ENCODE measurements around the gene CPPED1.
A peak's percentile ranks its signal among the peaks of the same experiment; 100 is the strongest.

Gene CPPED1

DNA sequence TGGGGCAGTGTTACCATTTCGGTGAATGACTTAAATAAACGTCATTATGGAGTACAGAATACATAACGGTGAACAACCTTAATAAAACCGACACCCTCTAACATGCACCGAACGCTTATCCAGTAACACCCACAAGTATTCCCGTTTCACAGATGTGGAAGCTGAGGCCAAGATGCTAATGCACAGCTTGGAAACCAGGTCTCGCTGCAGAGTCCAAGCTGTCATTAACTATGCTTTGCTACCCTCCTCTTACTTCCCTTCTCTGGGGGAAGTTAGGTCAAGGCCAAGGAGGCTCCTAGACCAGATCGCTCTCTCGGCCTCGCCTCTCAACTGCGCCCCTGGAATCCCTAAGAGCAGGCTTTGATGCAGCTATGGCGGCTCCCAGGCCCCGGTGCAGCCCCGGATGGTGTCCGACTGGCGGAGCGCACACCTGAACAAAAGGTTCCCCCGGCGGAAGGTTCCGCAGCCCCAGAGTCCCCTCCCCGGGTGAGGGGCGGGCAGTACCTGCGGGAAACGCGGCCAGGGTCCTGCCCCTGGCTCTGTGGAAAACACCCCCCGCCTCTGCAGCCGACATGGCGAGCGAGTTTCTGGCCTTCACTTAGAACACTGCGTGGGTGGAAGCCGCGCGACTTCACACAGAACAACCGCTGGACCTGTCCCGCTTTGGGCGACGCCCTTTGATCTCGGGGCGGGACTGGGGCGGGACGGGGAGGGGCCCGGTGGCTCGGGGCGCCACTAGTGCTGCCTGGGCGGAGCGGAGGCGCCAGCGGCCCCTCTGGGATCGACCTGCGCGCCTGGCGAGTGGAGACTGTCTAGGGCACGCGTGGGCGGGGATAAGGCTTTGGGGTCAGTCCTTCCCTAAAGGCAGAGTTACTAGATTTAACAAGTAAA is at the start of gene CPPED1 (continued):
- TF ChIP-seq, protein P1, sequence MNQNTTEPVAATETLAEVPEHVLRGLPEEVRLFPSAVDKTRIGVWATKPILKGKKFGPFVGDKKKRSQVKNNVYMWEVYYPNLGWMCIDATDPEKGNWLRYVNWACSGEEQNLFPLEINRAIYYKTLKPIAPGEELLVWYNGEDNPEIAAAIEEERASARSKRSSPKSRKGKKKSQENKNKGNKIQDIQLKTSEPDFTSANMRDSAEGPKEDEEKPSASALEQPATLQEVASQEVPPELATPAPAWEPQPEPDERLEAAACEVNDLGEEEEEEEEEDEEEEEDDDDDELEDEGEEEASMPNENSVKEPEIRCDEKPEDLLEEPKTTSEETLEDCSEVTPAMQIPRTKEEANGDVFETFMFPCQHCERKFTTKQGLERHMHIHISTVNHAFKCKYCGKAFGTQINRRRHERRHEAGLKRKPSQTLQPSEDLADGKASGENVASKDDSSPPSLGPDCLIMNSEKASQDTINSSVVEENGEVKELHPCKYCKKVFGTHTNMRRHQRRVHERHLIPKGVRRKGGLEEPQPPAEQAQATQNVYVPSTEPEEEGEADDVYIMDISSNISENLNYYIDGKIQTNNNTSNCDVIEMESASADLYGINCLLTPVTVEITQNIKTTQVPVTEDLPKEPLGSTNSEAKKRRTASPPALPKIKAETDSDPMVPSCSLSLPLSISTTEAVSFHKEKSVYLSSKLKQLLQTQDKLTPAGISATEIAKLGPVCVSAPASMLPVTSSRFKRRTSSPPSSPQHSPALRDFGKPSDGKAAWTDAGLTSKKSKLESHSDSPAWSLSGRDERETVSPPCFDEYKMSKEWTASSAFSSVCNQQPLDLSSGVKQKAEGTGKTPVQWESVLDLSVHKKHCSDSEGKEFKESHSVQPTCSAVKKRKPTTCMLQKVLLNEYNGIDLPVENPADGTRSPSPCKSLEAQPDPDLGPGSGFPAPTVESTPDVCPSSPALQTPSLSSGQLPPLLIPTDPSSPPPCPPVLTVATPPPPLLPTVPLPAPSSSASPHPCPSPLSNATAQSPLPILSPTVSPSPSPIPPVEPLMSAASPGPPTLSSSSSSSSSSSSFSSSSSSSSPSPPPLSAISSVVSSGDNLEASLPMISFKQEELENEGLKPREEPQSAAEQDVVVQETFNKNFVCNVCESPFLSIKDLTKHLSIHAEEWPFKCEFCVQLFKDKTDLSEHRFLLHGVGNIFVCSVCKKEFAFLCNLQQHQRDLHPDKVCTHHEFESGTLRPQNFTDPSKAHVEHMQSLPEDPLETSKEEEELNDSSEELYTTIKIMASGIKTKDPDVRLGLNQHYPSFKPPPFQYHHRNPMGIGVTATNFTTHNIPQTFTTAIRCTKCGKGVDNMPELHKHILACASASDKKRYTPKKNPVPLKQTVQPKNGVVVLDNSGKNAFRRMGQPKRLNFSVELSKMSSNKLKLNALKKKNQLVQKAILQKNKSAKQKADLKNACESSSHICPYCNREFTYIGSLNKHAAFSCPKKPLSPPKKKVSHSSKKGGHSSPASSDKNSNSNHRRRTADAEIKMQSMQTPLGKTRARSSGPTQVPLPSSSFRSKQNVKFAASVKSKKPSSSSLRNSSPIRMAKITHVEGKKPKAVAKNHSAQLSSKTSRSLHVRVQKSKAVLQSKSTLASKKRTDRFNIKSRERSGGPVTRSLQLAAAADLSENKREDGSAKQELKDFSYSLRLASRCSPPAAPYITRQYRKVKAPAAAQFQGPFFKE (tag by site-specific recombination; IDR thresholded peaks at IDR 0.05; ENCODE audit: borderline replicate concordance), result no peak; the same call in 1 of the 2 replicates
- peak; percentile 94; the same call in 1 of the 2 replicates for TF ChIP-seq ZNF501 (tag by site-specific recombination; IDR thresholded peaks at IDR 0.05)
- TF ChIP-seq, protein P2, sequence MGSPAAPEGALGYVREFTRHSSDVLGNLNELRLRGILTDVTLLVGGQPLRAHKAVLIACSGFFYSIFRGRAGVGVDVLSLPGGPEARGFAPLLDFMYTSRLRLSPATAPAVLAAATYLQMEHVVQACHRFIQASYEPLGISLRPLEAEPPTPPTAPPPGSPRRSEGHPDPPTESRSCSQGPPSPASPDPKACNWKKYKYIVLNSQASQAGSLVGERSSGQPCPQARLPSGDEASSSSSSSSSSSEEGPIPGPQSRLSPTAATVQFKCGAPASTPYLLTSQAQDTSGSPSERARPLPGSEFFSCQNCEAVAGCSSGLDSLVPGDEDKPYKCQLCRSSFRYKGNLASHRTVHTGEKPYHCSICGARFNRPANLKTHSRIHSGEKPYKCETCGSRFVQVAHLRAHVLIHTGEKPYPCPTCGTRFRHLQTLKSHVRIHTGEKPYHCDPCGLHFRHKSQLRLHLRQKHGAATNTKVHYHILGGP (tag by site-specific recombination; IDR thresholded peaks at IDR 0.05), result no peak
- 0 out of 2 replicates have a peak, but pooled peaks have one; percentile 14 for TF ChIP-seq ZNF266 (tag by site-specific recombination; IDR thresholded peaks at IDR 0.05; ENCODE audit: low read depth)
- TF ChIP-seq, protein P3, sequence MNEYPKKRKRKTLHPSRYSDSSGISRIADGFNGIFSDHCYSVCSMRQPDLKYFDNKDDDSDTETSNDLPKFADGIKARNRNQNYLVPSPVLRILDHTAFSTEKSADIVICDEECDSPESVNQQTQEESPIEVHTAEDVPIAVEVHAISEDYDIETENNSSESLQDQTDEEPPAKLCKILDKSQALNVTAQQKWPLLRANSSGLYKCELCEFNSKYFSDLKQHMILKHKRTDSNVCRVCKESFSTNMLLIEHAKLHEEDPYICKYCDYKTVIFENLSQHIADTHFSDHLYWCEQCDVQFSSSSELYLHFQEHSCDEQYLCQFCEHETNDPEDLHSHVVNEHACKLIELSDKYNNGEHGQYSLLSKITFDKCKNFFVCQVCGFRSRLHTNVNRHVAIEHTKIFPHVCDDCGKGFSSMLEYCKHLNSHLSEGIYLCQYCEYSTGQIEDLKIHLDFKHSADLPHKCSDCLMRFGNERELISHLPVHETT (tag by site-specific recombination; IDR thresholded peaks at IDR 0.05), result peak; percentile 99
- TF ChIP-seq, protein P4, sequence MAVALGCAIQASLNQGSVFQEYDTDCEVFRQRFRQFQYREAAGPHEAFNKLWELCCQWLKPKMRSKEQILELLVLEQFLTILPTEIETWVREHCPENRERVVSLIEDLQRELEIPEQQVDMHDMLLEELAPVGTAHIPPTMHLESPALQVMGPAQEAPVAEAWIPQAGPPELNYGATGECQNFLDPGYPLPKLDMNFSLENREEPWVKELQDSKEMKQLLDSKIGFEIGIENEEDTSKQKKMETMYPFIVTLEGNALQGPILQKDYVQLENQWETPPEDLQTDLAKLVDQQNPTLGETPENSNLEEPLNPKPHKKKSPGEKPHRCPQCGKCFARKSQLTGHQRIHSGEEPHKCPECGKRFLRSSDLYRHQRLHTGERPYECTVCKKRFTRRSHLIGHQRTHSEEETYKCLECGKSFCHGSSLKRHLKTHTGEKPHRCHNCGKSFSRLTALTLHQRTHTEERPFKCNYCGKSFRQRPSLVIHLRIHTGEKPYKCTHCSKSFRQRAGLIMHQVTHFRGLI (tag by site-specific recombination; IDR thresholded peaks at IDR 0.05), result no peak
- TF ChIP-seq, protein P5, sequence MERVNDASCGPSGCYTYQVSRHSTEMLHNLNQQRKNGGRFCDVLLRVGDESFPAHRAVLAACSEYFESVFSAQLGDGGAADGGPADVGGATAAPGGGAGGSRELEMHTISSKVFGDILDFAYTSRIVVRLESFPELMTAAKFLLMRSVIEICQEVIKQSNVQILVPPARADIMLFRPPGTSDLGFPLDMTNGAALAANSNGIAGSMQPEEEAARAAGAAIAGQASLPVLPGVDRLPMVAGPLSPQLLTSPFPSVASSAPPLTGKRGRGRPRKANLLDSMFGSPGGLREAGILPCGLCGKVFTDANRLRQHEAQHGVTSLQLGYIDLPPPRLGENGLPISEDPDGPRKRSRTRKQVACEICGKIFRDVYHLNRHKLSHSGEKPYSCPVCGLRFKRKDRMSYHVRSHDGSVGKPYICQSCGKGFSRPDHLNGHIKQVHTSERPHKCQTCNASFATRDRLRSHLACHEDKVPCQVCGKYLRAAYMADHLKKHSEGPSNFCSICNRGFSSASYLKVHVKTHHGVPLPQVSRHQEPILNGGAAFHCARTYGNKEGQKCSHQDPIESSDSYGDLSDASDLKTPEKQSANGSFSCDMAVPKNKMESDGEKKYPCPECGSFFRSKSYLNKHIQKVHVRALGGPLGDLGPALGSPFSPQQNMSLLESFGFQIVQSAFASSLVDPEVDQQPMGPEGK (tag by site-specific recombination; IDR thresholded peaks at IDR 0.05), result peak; percentile 99
- TF ChIP-seq, protein P6, sequence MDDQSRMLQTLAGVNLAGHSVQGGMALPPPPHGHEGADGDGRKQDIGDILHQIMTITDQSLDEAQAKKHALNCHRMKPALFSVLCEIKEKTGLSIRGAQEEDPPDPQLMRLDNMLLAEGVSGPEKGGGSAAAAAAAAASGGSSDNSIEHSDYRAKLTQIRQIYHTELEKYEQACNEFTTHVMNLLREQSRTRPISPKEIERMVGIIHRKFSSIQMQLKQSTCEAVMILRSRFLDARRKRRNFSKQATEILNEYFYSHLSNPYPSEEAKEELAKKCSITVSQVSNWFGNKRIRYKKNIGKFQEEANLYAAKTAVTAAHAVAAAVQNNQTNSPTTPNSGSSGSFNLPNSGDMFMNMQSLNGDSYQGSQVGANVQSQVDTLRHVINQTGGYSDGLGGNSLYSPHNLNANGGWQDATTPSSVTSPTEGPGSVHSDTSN (CRISPR knock-in tag; IDR thresholded peaks at IDR 0.05), result peak; percentile 92
- TF ChIP-seq ZNF624 (tag by site-specific recombination; IDR thresholded peaks at IDR 0.05), result peak; percentile 74; the same call in 1 of the 2 replicates
- TF ChIP-seq ZNF623 (tag by site-specific recombination; IDR thresholded peaks at IDR 0.05), result peak; percentile 48
- TF ChIP-seq ZNF223 (tag by site-specific recombination; IDR thresholded peaks at IDR 0.05), result no peak
- no peak for TF ChIP-seq PRDM1 (tag by site-specific recombination; IDR thresholded peaks at IDR 0.05)
- TF ChIP-seq ZFP41 (tag by site-specific recombination; IDR thresholded peaks at IDR 0.05; ENCODE audit: borderline replicate concordance), result peak; percentile 91; the same call in 1 of the 2 replicates
- TF ChIP-seq GFI1B (tag by site-specific recombination; IDR thresholded peaks at IDR 0.05), result peak; percentile 54; the same call in 1 of the 2 replicates
- TF ChIP-seq, protein P7, sequence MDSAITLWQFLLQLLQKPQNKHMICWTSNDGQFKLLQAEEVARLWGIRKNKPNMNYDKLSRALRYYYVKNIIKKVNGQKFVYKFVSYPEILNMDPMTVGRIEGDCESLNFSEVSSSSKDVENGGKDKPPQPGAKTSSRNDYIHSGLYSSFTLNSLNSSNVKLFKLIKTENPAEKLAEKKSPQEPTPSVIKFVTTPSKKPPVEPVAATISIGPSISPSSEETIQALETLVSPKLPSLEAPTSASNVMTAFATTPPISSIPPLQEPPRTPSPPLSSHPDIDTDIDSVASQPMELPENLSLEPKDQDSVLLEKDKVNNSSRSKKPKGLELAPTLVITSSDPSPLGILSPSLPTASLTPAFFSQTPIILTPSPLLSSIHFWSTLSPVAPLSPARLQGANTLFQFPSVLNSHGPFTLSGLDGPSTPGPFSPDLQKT (IDR thresholded peaks at IDR 0.05; ENCODE audit: borderline replicate concordance, low read depth, low read length), result no peak
- TF ChIP-seq ZNF560 (tag by site-specific recombination; IDR thresholded peaks at IDR 0.05; ENCODE audit: borderline replicate concordance), result no peak
- peak; percentile 83 for TF ChIP-seq ZNF184 (tag by site-specific recombination; IDR thresholded peaks at IDR 0.05)
- peak; percentile 75 for TF ChIP-seq ZNF239 (tag by site-specific recombination; IDR thresholded peaks at IDR 0.05)
- TF ChIP-seq HOXD13 (CRISPR knock-in tag; IDR thresholded peaks at IDR 0.05; ENCODE audit: borderline replicate concordance), result 0 out of 2 replicates have a peak, but pooled peaks have one; percentile 39
- TF ChIP-seq ZNF658 (tag by site-specific recombination; IDR thresholded peaks at IDR 0.05), result no peak
- TF ChIP-seq, protein P8, sequence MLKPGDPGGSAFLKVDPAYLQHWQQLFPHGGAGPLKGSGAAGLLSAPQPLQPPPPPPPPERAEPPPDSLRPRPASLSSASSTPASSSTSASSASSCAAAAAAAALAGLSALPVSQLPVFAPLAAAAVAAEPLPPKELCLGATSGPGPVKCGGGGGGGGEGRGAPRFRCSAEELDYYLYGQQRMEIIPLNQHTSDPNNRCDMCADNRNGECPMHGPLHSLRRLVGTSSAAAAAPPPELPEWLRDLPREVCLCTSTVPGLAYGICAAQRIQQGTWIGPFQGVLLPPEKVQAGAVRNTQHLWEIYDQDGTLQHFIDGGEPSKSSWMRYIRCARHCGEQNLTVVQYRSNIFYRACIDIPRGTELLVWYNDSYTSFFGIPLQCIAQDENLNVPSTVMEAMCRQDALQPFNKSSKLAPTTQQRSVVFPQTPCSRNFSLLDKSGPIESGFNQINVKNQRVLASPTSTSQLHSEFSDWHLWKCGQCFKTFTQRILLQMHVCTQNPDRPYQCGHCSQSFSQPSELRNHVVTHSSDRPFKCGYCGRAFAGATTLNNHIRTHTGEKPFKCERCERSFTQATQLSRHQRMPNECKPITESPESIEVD (tag by site-specific recombination; IDR thresholded peaks at IDR 0.05), result no peak
